HG03520 (cell line): ENCODE measurements around the gene TMBIM6.
"Not testable (repeated sequence)": the region's sequence is repeated elsewhere in the genome, so short reads cannot be mapped to it uniquely, and the experiment has no call there.

Experiments
- ATAC-seq: cut with Tn5 transposase; IDR thresholded peaks from one replicate; pipeline ENCODE4 v1.9.1; 2021; ENCODE audit warnings: mild to moderate bottlenecking, moderate library complexity; ENCODE audit not compliant: unreplicated experiment

Gene TMBIM6

GRCh38 chr12:49776413-49776812 is 35.1 kb downstream of the TMBIM6 start:
- ATAC-seq: no peak

- no peak for ATAC-seq
Observed at GRCh38 chr12:49776858-49777257, 35.5 kb downstream of the TMBIM6 start.

- ATAC-seq: no peak
Observed at GRCh38 chr12:49777341-49777740, 36.0 kb downstream of the TMBIM6 start.

DNA sequence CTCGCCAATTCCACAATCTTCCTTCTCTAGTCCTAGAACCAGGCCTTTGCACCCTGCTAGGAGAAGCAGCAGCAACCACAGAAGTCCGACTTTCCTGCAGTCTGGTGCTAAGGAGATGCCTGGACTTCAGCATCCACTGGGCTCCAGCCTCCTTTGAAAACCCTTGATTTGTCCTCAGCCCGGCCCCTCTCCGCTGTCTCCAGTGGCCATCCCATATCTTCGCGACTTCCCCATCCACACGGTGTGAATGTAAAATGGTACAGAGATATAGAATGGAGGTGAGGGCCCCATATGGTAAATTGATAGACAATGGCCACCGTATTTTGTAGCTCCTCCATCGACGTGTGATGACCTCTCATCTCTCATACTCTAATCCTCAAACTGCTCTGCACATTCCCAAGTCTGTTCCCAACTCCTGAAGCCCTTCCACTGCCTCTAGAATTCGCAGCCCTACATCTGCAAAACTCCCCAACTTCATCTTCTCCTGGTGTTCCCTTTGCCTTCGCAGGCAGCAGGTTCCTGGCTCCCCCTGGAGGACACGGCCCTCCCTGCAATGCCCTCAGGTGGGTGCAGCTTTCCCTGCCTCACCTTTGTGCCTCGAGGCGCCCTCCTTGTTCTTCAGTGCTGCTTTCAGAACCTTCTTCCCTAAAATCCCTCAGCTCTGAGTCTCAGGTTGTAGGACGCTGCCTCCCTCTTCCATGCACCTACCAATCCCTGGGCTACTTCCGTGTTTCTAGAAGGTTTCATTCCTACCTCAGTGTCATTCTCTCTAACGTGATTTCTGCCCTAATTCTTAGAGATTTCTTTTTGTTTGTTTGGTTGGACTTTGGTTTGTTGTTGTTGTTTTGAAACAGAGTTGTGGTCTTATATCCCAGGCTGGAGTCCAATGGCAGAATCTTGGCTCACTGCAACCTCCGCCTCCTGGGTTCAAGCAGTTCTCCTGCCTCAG is 36.7 kb downstream of the TMBIM6 start:
- no peak for ATAC-seq

GRCh38 chr12:49779581-49779980 is 38.2 kb downstream of the TMBIM6 start:
- ATAC-seq: no peak

- not testable (repeated sequence) for ATAC-seq
Observed at GRCh38 chr12:49780914-49781313, 39.6 kb downstream of the TMBIM6 start.

DNA sequence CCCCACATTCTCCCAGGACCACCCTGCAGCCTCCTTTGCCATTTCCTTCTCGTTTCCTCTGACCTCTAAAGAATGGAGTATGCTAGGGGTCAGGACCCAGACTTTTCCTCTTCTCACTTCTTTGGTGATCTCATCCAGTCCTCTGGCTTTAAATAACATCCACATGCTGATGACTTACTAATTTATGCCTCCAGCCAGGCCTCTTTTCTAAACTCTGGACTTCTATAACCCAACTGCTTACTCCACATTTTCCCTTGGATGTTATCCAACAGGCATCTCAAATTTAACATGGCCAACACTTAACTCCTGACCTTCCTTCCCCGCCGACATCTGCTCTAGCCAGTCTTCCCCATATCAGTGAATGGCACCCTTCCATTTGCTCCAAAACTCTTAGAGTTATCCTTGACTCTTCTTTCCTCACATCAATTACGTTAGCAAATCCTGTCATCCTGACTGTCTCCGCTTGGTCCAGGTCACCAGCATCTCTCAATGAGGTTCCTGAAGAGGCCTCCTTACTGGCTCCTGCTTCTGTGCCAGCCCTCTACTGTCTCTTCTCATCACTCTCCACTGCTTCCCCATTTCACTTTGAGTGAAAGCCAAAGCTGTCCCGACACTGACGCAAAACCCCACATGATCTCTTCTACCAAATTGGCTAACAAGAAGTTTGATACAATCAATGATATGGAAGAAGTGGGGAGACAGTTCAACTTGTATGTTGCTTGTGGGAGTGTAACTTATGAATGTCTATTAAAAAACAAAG is 42.7 kb downstream of the TMBIM6 start:
- ATAC-seq: no peak

GRCh38 chr12:49784756-49785409 is 43.5 kb downstream of the TMBIM6 start:
- ATAC-seq: no peak

- ATAC-seq: no peak
Observed at GRCh38 chr12:49787672-49788071, 46.3 kb downstream of the TMBIM6 start.

- ATAC-seq: no peak
Observed at GRCh38 chr12:49789992-49790391, 48.6 kb downstream of the TMBIM6 start.

GRCh38 chr12:49790741-49791555 is 49.6 kb downstream of the TMBIM6 start:
- no peak for ATAC-seq

DNA sequence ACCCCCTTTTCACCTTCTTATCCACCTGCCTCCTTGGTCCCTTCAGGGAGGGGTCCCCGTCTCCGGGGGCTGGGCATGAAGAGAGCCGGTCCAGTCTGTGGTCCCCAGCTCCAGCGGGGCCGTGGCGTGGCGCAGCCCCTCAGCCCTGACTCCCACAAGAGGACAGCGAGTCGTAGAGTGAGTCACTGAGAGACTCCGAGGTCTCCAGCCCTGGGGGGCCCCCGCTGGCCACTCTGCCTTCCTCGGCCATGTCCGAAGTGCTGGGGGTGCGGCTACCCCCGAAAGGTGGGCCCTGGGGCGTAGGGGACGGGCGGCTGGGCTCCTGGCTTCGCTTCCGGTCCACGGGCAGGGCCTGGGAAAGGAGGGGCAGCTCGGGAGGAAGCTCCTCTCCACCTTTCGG is 50.3 kb downstream of the TMBIM6 start:
- no peak for ATAC-seq

DNA sequence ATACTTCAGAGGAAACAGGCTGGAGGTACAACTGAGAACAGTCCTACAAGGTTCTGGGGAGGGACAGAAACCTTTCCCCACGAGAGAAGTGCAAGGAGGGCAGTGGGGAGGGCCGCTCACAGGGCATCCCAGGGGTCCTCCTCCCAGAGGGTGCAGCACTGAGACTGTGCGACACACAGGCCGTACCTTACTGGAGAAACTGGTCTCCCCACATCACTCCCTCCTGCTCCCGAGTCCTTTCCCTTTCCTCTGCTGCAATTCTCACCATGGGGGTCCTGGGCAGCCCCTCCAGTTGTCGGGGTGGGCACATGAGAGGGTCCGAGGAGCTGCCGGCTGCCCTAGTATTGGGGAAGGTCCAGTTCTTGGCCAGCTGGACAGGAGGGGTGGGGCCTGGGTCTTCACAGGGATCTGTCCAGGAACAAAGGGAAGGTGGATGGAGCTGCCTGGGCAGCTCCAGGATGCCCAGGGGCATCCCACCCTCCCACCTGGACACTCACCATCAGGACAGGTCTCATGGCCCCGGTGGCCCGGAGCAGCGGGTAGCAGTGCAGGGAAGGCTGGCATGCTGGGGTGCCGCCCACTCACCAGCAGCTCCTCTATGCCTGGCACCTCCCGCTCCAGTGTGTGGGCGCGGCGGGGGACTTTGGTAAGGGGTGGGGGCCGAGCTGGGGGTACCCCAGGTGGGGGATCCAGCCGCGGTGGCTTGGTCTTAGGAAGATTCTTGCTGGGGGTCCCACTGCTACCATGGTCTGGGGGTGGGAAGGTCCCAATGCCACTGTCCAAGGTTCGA is 51.0 kb downstream of the TMBIM6 start:
- no peak for ATAC-seq

- no peak for ATAC-seq
Observed at GRCh38 chr12:49792976-49793580, 51.7 kb downstream of the TMBIM6 start.

DNA sequence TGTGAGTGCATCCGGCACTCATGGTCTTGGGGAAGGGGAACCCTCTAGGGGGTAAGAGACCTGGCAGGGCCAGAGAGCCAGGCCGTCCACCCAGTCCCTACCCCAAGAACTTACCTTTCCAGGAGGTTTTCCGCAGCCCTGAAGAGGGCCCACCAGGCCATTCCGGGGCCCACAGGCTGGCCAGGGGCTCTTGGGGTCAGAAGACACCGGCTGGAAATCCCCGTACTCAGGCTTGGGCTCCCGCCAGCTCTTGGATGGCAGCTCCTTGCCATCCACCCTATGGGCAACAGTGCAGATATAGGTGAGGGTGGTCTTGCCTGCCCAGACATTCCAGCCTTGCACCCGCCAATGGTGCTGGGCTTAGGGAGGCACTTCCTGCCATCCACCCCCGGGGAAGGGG is 52.3 kb downstream of the TMBIM6 start:
- no peak for ATAC-seq

DNA sequence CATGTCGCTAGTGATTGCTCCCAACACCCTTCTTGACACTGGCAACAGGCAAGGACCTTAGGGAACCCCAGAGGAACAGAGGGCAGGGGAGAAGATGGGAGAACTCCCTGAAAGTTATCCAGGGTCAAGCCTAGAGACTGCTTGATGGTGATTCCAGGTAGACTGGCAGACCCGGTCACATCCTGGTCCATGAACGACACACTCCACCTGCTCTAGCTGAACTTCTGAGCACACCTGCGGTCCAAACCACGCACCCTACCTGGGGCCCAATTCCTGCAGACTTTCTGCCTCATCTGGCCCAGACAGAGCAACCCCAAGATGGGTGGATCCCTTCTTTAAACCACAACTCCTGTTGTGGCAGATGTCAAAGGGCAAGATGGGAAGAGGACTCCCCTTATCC is 52.7 kb downstream of the TMBIM6 start:
- no peak for ATAC-seq

DNA sequence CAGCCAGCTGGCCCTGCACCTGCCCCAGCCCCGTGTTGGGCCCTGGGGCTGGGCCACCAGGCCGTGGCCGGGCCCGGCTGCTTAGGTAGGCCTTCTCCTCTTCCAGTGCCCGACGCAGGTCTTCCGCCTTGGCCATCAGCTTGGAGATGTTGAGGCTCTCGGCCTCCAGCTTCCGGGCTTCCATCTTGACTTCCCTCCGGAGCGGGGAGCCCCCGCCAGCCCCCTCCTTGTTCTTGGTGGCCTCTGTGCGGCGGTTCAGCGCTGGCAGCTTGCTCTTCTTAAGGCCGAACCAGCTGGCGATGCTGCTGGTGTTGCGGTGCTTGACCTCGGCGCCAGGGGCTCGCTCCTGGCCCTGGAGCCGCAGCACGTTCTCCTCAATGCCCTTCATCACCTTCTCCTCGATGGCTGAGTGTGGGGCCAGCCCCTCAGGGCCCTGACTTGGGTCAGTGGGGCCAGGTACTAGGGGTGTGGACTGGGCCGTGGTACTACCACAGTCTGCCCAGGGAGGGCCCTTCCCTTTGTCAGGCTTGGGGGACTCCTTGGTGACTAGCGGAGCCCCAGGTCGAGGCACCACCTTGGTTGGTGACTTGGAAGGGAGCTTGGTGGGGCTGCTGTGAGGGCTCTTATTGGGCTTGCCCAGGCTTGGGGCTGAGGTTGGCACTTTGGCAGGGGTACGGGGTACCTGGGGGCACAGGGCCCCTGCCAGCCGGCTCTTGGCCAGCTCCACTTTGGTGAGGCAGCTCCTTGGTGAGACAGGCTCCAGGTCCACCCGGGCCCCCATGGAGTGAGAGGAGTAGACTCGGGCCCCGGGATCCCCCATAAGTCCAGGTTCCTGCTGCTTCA is 53.7 kb downstream of the TMBIM6 start:
- ATAC-seq: no peak

DNA sequence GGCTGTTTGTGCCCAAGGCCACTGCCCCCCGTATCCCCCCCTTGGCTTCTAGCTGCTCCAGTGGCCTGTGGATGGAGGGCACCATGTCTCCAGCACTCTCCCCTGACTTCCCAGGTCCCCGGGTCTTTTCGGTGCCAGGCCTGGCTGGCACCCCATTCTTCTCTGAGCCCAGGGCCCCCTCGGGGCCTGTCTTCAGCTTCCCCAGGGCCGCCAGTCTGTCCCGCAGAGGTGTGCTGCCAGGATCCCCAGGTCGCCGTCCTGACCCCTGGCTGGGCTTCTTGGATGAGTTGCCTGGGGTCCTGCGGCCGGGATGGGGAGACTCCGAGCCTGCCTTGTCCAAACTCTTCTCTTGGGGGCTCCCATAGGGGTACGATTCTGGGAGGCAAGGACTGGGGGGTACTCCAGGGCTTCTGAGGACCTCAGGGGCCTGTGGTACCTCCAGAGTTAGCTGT is 54.3 kb downstream of the TMBIM6 start:
- ATAC-seq: no peak
